Esophagus squamous epithelium (tissue), 4 donors: Measurements from ENCODE around the gene ABCF3.

Experiments
- CTCF ChIP-seq, 6 experiments: fragments of 450-650 bp in 4 of 6; fragments of 200-600 bp in 2 of 6; sonication (generic) in 2 of 6; IDR thresholded peaks; one replicate each; pipeline ENCODE4 v1.5.1; 2016 to 2019; ENCODE audit warnings: antibody characterized with exemption in 6 of 6, mild to moderate bottlenecking in 4 of 6, moderate library complexity in 4 of 6
- POLR2A ChIP-seq, 4 donors: fragments of 450-650 bp; IDR thresholded peaks; one replicate each; pipeline ENCODE4 v1.6.1; 2017; ENCODE audit warnings: antibody characterized with exemption in 4 of 4, mild to moderate bottlenecking in 4 of 4, moderate library complexity in 3 of 4

DNA sequence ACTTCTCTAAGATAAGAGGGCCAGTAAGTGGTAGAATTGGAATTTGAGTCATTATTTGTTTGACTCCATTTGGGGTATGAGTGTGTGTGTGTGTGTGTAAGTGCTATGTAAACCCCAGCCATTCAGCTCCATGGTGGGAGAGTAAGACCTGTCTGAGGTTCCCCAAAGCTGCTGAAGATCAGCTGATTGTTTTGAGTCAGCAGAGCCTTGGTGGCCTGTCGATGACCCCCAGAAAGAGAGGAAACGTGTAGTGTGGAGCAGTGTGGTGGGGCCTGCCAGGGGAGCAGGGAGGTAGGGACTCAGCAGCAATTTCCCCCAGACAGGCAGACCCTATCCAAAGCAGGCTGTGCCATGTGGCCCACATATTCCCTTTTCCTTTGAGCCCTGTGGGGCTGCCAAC lies 25.5 kb upstream of the ABCF3 start:
- TF ChIP-seq CTCF (IDR thresholded peaks at IDR 0.05) (no peak), POLR2A (IDR thresholded peaks at IDR 0.05) (no peak)
